B cell (primary cell): Measurements from ENCODE around the gene STIL. TPM values are rescaled to one million over a fixed set of nuclear protein-coding genes. Genes with fewer than 3 reads are reported as not detected.

Experiments used
- ATAC-seq: fragments of 200-7000 bp; cut with Tn5 transposase; one replicate; pipeline ENCODE4 v1.10.0; 2021; ENCODE audit warnings: low read depth, mild to moderate bottlenecking, moderate number of reproducible peaks, moderate library complexity
- CTCF ChIA-PET: fragments of 350-600 bp; sonication (Branson Sonifier 250); formaldehyde crosslinking; loops from one replicate; lab custom pipeline; 2021; ENCODE audit warnings: antibody characterized with exemption, inconsistent platforms; lab: Charles Lee
- POLR2A ChIA-PET: fragments of 350-600 bp; sonication (Branson Sonifier 250); formaldehyde crosslinking; loops from one replicate; lab custom pipeline; 2021; ENCODE audit warnings: antibody characterized with exemption; lab: Charles Lee
- DNase-seq: peaks from one replicate; pipeline ENCODE4 v3.0.0; 2013
- H2AFZ ChIP-seq: 2 replicates; pipeline ENCODE4 v1.6.1; 2012; ENCODE audit warnings: mild to moderate bottlenecking, low read depth, low read length; ENCODE audit not compliant: insufficient read depth, poor library complexity, severe bottlenecking
- H3K27ac ChIP-seq, 2 donors: 1 replicate in 1 of 2; 2 replicates in 1 of 2; pipeline ENCODE4 v1.5.1; 2012 to 2013; ENCODE audit warnings: low read length in 2 of 2, mild to moderate bottlenecking in 2 of 2, moderate library complexity in 1 of 2
- H3K27me3 ChIP-seq, 4 experiments: fragments of 200-600 bp in 1 of 4; sonication (generic) in 1 of 4; replicated peaks in 1 of 4; 1 replicate in 2 of 4; 2 replicates in 2 of 4; pipeline versions ENCODE4 v1.6.1 to v1.7.0; 2013 to 2016; ENCODE audit warnings: low read length in 3 of 4, mild to moderate bottlenecking in 2 of 4, mixed read lengths in 1 of 4, moderate library complexity in 1 of 4; ENCODE audit not compliant: insufficient read depth in 4 of 4, control insufficient read depth in 3 of 4; ENCODE audit errors: control extremely low read depth in 1 of 4
- H3K36me3 ChIP-seq, 2 experiments: replicated peaks in 1 of 2; 1 replicate in 1 of 2; 2 replicates in 1 of 2; pipeline versions ENCODE4 v1.6.1 to v1.7.1; 2013; ENCODE audit warnings: low read length in 1 of 2; ENCODE audit not compliant: insufficient read depth in 2 of 2, control insufficient read depth in 1 of 2; ENCODE audit errors: control extremely low read depth in 1 of 2, extremely low read depth in 1 of 2
- H3K4me1 ChIP-seq, 2 donors: fragments of 200-600 bp in 1 of 2; sonication (generic) in 1 of 2; 1 replicate in 1 of 2; 2 replicates in 1 of 2; pipeline versions ENCODE4 v1.5.1 to v1.6.1; 2013 to 2017; ENCODE audit warnings: low read length in 2 of 2; ENCODE audit not compliant: control insufficient read depth in 2 of 2, insufficient read depth in 2 of 2
- H3K4me2 ChIP-seq: replicated peaks from 2 replicates; pipeline ENCODE3; 2012; ENCODE audit warnings: mild to moderate bottlenecking, low read depth, low read length; ENCODE audit not compliant: poor library complexity, severe bottlenecking
- H3K4me3 ChIP-seq, 5 experiments: fragments of 200-600 bp in 1 of 5; sonication (generic) in 1 of 5; 1 replicate in 3 of 5; 2 replicates in 2 of 5; pipeline versions ENCODE4 v1.5.1 to v1.7.0; 2011 to 2016; ENCODE audit warnings: low read length in 4 of 5, mild to moderate bottlenecking in 4 of 5, low read depth in 2 of 5, control low read depth in 1 of 5, moderate library complexity in 1 of 5; ENCODE audit not compliant: insufficient read depth in 1 of 5; ENCODE audit errors: control extremely low read depth in 1 of 5, extremely low read depth in 1 of 5
- H3K79me2 ChIP-seq: fragments of 200-600 bp; sonication (generic); one replicate; pipeline ENCODE4 v1.6.0; 2016; ENCODE audit warnings: low read length; ENCODE audit not compliant: control insufficient read depth, insufficient read depth
- H3K9ac ChIP-seq: fragments of 200-600 bp; sonication (generic); 2 replicates; pipeline ENCODE4 v1.6.1; 2017; ENCODE audit warnings: mild to moderate bottlenecking, low read length, moderate library complexity
- H3K9me3 ChIP-seq, 3 donors: one replicate each; pipeline versions ENCODE4 v1.6.1 to v1.7.1; 2013; ENCODE audit warnings: low read length in 2 of 3; ENCODE audit not compliant: control insufficient read depth in 2 of 3, insufficient read depth in 1 of 3; ENCODE audit errors: control extremely low read depth in 1 of 3
- H4K20me1 ChIP-seq: 2 replicates; pipeline ENCODE4 v1.6.0; 2012; ENCODE audit warnings: mild to moderate bottlenecking, low read length; ENCODE audit not compliant: insufficient read depth, control insufficient read depth, poor library complexity, severe bottlenecking
- H3K27ac Mint-ChIP-seq: one replicate; pipeline ENCODE4 v1.8.0; 2021; ENCODE audit warnings: mixed read lengths
- H3K27me3 Mint-ChIP-seq: one replicate; pipeline ENCODE4 v1.8.0; 2021; ENCODE audit warnings: mixed read lengths
- H3K4me1 Mint-ChIP-seq: one replicate; pipeline ENCODE4 v1.8.0; 2021; ENCODE audit warnings: mixed read lengths
- H3K4me3 Mint-ChIP-seq: one replicate; pipeline ENCODE4 v1.8.0; 2021; ENCODE audit warnings: mixed read lengths
- H3K9me3 Mint-ChIP-seq: one replicate; pipeline ENCODE4 v1.8.0; 2022; ENCODE audit warnings: mixed read lengths; ENCODE audit not compliant: insufficient read depth
- EZH2 ChIP-seq: IDR thresholded peaks from 2 replicates; pipeline ENCODE4 v1.6.1; 2012; ENCODE audit warnings: borderline replicate concordance, low read depth, mild to moderate bottlenecking, moderate library complexity, low read length; ENCODE audit not compliant: insufficient read depth, poor library complexity, severe bottlenecking
- WGBS: methylation state at CpG from one replicate; pipeline ENCODE4 v1.1.5; 2013; ENCODE audit warnings: missing lambda C conversion rate; ENCODE audit not compliant: insufficient coverage; 5-methylcytosine and 5-hydroxymethylcytosine counted together
- intact Hi-C: fragments of 100-400 bp; cut with micrococcal nuclease; formaldehyde crosslinking; loops from one replicate; pipeline ENCODE4 v1.10.0; 2022
- polyA plus RNA-seq: library from polyadenylated mRNA; depleted of rRNA; stranded (reverse); fragments of >200 nt; gene quantifications from 2 replicates; pipeline ENCODE4 v1.2.3, GENCODE V29; 2012
- total RNA-seq, 2 donors: library from RNA; stranded (reverse); fragments of 120-200 nt in 1 of 2; gene quantifications; 1 replicate in 1 of 2; 2 replicates in 1 of 2; pipeline versions ENCODE4 v1.2.3 to v1.2.4, GENCODE V29; 2013 to 2022
- TF ChIP-seq, protein P1 (sequence below): fragments of 200-600 bp; IDR thresholded peaks from one replicate; pipeline ENCODE4 v1.8.0; 2022; ENCODE audit warnings: antibody characterized with exemption, mild to moderate bottlenecking

STIL gene
- total and polyA plus RNA-seq, 2 donors (not counting 1 experiment from before 2014, with no cell fraction given), result 0.79 to 1.8 TPM

DNA sequence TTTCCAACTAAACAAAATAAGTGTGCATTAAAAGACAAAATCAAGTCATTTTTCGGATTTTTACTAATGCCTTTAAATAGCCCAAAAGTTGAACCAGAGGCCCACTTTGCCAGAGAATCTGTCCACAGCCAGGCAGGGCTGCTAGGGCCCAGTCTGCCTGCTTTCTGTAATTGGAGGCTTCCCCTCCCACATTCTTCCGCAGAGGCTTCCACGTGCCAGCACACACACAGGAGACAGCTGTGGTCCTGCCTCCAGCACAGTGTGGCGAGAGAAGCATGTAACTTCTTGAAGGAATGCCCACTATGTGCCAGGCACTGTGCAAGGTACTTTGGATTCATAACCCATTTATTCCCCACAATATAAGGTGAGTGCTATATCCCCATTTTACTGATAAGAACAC lies 112.8 kb downstream of the STIL start:
- H3K27me3 ChIP-seq, result peaks cover 0 to 5% (median 2%) of the 10 kb centered on the region in 4 experiments
- H3K79me2 ChIP-seq, result no peaks in the 10 kb centered on the region
- CTCF ChIA-PET, result interaction anchor here (1.1 to 3.9 kb wide), 4 partner anchors 8 to 505 kb away, joined by 3 to 22 read pairs (median 4); partner anchors contain the start of gene PDZK1IP1
- ATAC-seq, result no peak
- whole genome bisulfite sequencing, result 57% methylated on average over 3 of the region's 4 CpGs
- H3K4me3 ChIP-seq, result no peak overlapping the region
- H3K27ac ChIP-seq, result no peak overlapping the region
- TF ChIP-seq, protein P1, sequence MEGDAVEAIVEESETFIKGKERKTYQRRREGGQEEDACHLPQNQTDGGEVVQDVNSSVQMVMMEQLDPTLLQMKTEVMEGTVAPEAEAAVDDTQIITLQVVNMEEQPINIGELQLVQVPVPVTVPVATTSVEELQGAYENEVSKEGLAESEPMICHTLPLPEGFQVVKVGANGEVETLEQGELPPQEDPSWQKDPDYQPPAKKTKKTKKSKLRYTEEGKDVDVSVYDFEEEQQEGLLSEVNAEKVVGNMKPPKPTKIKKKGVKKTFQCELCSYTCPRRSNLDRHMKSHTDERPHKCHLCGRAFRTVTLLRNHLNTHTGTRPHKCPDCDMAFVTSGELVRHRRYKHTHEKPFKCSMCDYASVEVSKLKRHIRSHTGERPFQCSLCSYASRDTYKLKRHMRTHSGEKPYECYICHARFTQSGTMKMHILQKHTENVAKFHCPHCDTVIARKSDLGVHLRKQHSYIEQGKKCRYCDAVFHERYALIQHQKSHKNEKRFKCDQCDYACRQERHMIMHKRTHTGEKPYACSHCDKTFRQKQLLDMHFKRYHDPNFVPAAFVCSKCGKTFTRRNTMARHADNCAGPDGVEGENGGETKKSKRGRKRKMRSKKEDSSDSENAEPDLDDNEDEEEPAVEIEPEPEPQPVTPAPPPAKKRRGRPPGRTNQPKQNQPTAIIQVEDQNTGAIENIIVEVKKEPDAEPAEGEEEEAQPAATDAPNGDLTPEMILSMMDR, result no peak
- no peak for TF ChIP-seq EZH2
- no peak for DNase-seq
- Mint-ChIP-seq H3K27me3 (peaks cover 50% of the 10 kb centered on the region), H3K4me3 (no peak overlapping the region), H3K9me3 (peaks cover 3% of the 10 kb centered on the region), H3K27ac (no peak overlapping the region), H3K4me1 (peaks cover 6% of the 10 kb centered on the region)
- H3K9ac ChIP-seq, result no peak overlapping the region
- H3K4me1 ChIP-seq, result no peaks in the 10 kb centered on the region
- POLR2A ChIA-PET, result no interaction called here
- H2AFZ ChIP-seq, result no peak overlapping the region
- no peaks in the 10 kb centered on the region for H4K20me1 ChIP-seq
- no peak overlapping the region for H3K4me2 ChIP-seq
- H3K36me3 ChIP-seq, result no peaks in the 10 kb centered on the region
- no peaks in the 10 kb centered on the region for H3K9me3 ChIP-seq
- intact Hi-C loops, result no loop called here

Other genes starting within 250 kb of the STIL start
- gene CYP4Z1, start 246.9 kb downstream of the STIL start, total RNA-seq, result not detected in 2 replicates
- gene CYP4Z1, start 246.9 kb downstream of the STIL start, polyA plus RNA-seq, result not detected in 2 replicates
- gene CYP4A22, start 176.7 kb downstream of the STIL start, total RNA-seq, result not detected in 2 replicates
- gene CYP4A22, start 176.7 kb downstream of the STIL start, polyA plus RNA-seq, result not detected in 2 replicates
- not detected in 2 replicates for gene PDZK1IP1, start 124.1 kb downstream of the STIL start, total RNA-seq
- 0.21 and 1.3 TPM in 2 replicates for gene PDZK1IP1, start 124.1 kb downstream of the STIL start, polyA plus RNA-seq
- gene TAL1, start 81.9 kb downstream of the STIL start, total RNA-seq, result not detected in 2 replicates
- 0.06 TPM in 1 of 2 replicates, not detected in the other for gene TAL1, start 81.9 kb downstream of the STIL start, polyA plus RNA-seq
- gene CMPK1, start 19.6 kb upstream of the STIL start, total RNA-seq, result 92.5 and 97.4 TPM in 2 replicates
- gene CMPK1, start 19.6 kb upstream of the STIL start, polyA plus RNA-seq, result 16.8 and 27.2 TPM in 2 replicates
- gene FOXE3, start 102.1 kb upstream of the STIL start, total RNA-seq, result not detected in 2 replicates
- not detected in 2 replicates for gene FOXE3, start 102.1 kb upstream of the STIL start, polyA plus RNA-seq
- gene FOXD2, start 123.9 kb upstream of the STIL start, total RNA-seq, result 0.36 and 0.37 TPM in 2 replicates
- 0.09 and 0.24 TPM in 2 replicates for gene FOXD2, start 123.9 kb upstream of the STIL start, polyA plus RNA-seq